Lung (tissue), 12 donors: ENCODE data around the gene NAV2. TPM values are rescaled to one million over a fixed set of nuclear protein-coding genes. Genes with fewer than 3 reads are reported as not detected.

Experiments
- ATAC-seq: fragments of 200-7000 bp; cut with Tn5 transposase; one replicate; pipeline ENCODE4 v1.9.1; 2020; ENCODE audit warnings: moderate number of reproducible peaks; ENCODE audit not compliant: insufficient read depth, low FRiP score
- DNase-seq, 3 donors: peaks; one replicate each; pipeline ENCODE4 v3.0.0-alpha.2; 2013 to 2017
- H3K27ac ChIP-seq, 2 donors: one replicate each; pipeline ENCODE4 v1.5.1; 2013; ENCODE audit warnings: mild to moderate bottlenecking in 2 of 2, moderate library complexity in 2 of 2, control low read depth in 1 of 2, inconsistent platforms in 1 of 2, low read depth in 1 of 2, low read length in 1 of 2
- H3K27me3 ChIP-seq, 3 donors: one replicate each; pipeline ENCODE4 v1.5.1; 2013; ENCODE audit warnings: low read length in 2 of 3; ENCODE audit not compliant: control insufficient read depth in 3 of 3, insufficient read depth in 3 of 3
- H3K36me3 ChIP-seq, 4 donors: one replicate each; pipeline ENCODE4 v1.5.1; 2013; ENCODE audit warnings: low read length in 4 of 4, mild to moderate bottlenecking in 1 of 4, moderate library complexity in 1 of 4; ENCODE audit not compliant: control insufficient read depth in 4 of 4, insufficient read depth in 4 of 4
- H3K4me1 ChIP-seq, 5 donors: one replicate each; pipeline ENCODE4 v1.5.1; 2013; ENCODE audit warnings: low read length in 5 of 5, mild to moderate bottlenecking in 2 of 5, moderate library complexity in 1 of 5; ENCODE audit not compliant: control insufficient read depth in 5 of 5, insufficient read depth in 5 of 5
- H3K4me3 ChIP-seq: one replicate; pipeline ENCODE4 v1.5.1; 2013; ENCODE audit warnings: mild to moderate bottlenecking, control low read depth, moderate library complexity
- H3K9ac ChIP-seq, 2 donors: one replicate each; pipeline ENCODE4 v1.5.1; 2013; ENCODE audit warnings: low read length in 2 of 2, control low read depth in 1 of 2; ENCODE audit not compliant: insufficient read depth in 1 of 2
- H3K9me3 ChIP-seq, 4 donors: one replicate each; pipeline ENCODE4 v1.5.1; 2013; ENCODE audit warnings: low read length in 3 of 4, mild to moderate bottlenecking in 1 of 4, moderate library complexity in 1 of 4; ENCODE audit not compliant: control insufficient read depth in 4 of 4, insufficient read depth in 3 of 4
- CTCF ChIP-seq: IDR thresholded peaks from 2 replicates; pipeline ENCODE4 v1.5.1; 2012; ENCODE audit warnings: mild to moderate bottlenecking; ENCODE audit errors: control extremely low read depth, extremely low read depth
- WGBS, 2 donors: extraction: QIAGEN DNeasy Blood & Tissue Kit; methylation state at CpG; one replicate each; pipeline ENCODE4 v1.1.7; 2013; 5-methylcytosine and 5-hydroxymethylcytosine counted together
- polyA plus RNA-seq, 2 donors: library from polyadenylated mRNA; stranded (reverse); fragments of 200-250 nt; gene quantifications; one replicate each; pipeline ENCODE4 v1.2.1, GENCODE V29; 2013
- total RNA-seq, 2 donors: library from RNA; depleted of rRNA in 1 of 2; stranded (reverse); fragments of >200 nt in 1 of 2; gene quantifications; one replicate each; pipeline ENCODE4 v1.2.1, GENCODE V29; 2014 to 2021
- donor health status: control.
- donor health status: control.
- donor health status: Bipolar disorder and iron deficiency.
- donor health status: healthy.
- donor health status: DM: yes; HTN: yes; CAD: no.

NAV2 gene
- total and polyA plus RNA-seq, 4 donors = 6.8 to 47.9 (median 20.2) TPM

GRCh38 chr11:19862091-19862490 is 149.5 kb downstream of the NAV2 start:
- Histone ChIP-seq H3K27ac (no peak overlapping the region), H3K27me3 (no peaks in the 10 kb centered on the region), H3K9me3 (no peaks in the 10 kb centered on the region), H3K4me3 (no peak overlapping the region), H3K9ac (no peak overlapping the region), H3K36me3 (no peaks in the 10 kb centered on the region), H3K4me1 (peaks cover 4 to 21% (median 9%) of the 10 kb centered on the region in 5 donors)
- WGBS, 2 donors = 86 to 92% methylated on average over 4 of the region's 4 CpGs
- TF ChIP-seq CTCF = no peak
- ATAC-seq (no peak), DNase-seq (no peak)

- 59 to 66% methylated on average over 6 of the region's 6 CpGs for WGBS, 2 donors
- ATAC-seq (no peak), DNase-seq (peak; percentile 28 to 44 (median 29))
- no peak for TF ChIP-seq CTCF
- H3K4me3 ChIP-seq = no peak overlapping the region
- H3K9ac ChIP-seq = no peak overlapping the region
- no peaks in the 10 kb centered on the region for H3K36me3 ChIP-seq
- peaks cover 8 to 24% (median 9%) of the 10 kb centered on the region in 5 donors for H3K4me1 ChIP-seq
- no peaks in the 10 kb centered on the region for H3K27me3 ChIP-seq
- H3K27ac ChIP-seq = no peak overlapping the region
- H3K9me3 ChIP-seq = no peaks in the 10 kb centered on the region
These were observed 151.8 kb downstream of the NAV2 start for GRCh38 chr11:19864141-19865140.

GRCh38 chr11:19866037-19866436 is 153.4 kb downstream of the NAV2 start:
- DNase-seq (no peak), ATAC-seq (no peak)
- 75 to 84% methylated on average over 3 of the region's 3 CpGs for WGBS, 2 donors
- peaks cover 8 to 24% (median 9%) of the 10 kb centered on the region in 5 donors for H3K4me1 ChIP-seq
- no peak overlapping the region for H3K27ac ChIP-seq
- H3K36me3 ChIP-seq = peaks cover 0 to 4% (median under 1%) of the 10 kb centered on the region in 4 donors
- no peak overlapping the region for H3K4me3 ChIP-seq
- no peak for TF ChIP-seq CTCF
- H3K9me3 ChIP-seq = no peaks in the 10 kb centered on the region
- H3K9ac ChIP-seq = no peak overlapping the region
- no peaks in the 10 kb centered on the region for H3K27me3 ChIP-seq
